Cardiac fibroblast (primary cell): ENCODE results near the gene EGFL7.

Experiments used
- DNase-seq, 2 donors: peaks; one replicate each; pipeline versions ENCODE4 v3.0.0 to v3.0.0-alpha.2; 2010; ENCODE audit warnings: low read depth in 2 of 2
- H3K4me3 ChIP-seq, 2 donors: replicated peaks in 1 of 2; 1 replicate in 1 of 2; 2 replicates in 1 of 2; pipeline ENCODE4 v1.5.1; 2011; ENCODE audit warnings: low read depth in 2 of 2, low read length in 2 of 2, mild to moderate bottlenecking in 2 of 2, moderate library complexity in 1 of 2
- TF ChIP-seq, protein P1 (sequence below): IDR thresholded peaks from one replicate; pipeline ENCODE4 v1.5.1; 2011; ENCODE audit warnings: low read depth, mild to moderate bottlenecking, low read length, inconsistent platforms

EGFL7 gene

DNA sequence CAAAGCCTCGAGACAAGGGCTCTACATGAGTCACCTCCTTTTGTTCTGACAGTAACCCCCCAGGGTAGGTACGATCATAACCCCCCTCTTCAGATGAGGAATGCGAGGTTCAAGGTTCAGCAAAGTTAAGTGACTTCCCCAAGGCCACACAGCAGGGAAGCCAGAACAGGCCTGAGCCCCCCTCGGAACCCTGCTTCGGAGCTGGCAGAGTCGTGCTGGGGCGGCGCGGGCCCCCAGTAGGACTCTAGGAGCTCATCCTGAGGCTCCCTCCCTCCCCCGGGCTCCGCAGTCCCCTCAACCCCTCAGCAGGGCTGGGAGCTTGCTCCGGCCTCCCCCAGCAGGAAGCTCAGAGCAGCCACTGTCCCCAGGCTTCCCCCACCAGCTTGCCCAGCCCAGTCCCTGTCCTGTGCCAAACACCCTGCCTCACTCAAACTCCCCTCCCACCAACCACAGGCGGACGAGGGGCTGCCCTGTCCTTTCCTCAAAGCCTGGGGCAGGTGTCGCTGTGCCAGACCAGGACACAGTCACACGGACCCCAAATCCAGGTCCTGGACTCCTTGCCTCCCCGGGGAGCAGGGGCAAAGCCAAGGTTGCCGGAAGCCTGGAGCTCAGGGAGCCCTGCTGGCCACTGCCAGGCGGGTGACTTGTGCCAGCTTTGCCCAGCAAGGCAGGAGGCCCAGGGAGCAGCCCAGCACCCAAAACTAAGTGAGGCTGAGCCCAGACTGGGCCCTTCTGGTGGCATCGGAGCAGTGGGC is 19.4 kb downstream of the EGFL7 start:
- no peak for DNase-seq
- TF ChIP-seq, protein P1, sequence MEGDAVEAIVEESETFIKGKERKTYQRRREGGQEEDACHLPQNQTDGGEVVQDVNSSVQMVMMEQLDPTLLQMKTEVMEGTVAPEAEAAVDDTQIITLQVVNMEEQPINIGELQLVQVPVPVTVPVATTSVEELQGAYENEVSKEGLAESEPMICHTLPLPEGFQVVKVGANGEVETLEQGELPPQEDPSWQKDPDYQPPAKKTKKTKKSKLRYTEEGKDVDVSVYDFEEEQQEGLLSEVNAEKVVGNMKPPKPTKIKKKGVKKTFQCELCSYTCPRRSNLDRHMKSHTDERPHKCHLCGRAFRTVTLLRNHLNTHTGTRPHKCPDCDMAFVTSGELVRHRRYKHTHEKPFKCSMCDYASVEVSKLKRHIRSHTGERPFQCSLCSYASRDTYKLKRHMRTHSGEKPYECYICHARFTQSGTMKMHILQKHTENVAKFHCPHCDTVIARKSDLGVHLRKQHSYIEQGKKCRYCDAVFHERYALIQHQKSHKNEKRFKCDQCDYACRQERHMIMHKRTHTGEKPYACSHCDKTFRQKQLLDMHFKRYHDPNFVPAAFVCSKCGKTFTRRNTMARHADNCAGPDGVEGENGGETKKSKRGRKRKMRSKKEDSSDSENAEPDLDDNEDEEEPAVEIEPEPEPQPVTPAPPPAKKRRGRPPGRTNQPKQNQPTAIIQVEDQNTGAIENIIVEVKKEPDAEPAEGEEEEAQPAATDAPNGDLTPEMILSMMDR: no peak
- no peak overlapping the region for H3K4me3 ChIP-seq

DNA sequence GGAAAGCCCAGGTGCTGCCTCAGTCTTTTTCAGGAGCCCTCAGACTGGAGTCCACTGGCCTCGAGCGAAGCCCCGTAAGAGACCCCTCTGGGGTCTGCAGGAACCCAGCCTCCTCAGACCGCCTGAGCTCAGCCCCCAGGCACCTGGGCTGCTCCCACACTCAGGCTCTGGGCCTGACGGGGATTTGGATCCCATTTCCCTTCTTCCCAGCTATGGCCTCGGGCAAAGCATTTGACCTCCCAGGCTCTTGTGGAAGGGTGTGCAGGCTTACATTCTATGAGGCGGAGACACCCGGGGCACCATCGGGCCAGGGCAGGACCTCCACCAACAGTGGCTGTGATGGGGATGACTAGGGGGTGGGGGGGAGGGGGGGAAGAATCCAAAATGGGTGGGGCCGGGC is 20.0 kb downstream of the EGFL7 start:
- no peak overlapping the region for H3K4me3 ChIP-seq
- no peak for DNase-seq
- TF ChIP-seq, protein P1: no peak

DNA sequence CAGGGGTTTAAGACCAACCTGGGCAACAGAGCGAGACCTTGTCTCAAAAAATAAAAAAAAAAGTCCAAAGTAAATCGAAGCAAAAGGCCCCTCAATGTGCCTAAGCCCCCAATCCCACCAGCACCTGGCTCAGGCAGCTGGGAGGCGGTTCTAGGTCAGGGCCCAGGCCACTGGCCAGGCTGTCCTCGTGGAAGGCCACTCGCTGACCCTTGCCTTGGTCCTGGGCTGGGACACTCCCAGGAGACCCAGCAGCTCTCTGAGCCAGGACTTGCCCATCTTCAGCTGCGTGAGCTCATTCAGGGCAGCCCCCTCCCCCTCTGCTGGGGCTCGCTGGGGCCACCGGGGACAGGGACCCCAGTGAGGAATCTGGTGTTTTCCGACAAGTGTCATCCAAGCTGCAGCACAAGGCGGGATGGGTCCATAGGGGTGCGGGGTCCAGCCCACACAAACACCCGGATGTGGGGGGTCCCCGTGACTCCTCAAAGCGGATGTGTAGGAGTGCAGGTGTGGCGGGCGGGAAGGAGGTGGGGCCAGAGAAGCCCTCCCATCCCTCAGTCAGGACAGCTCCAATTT is 20.5 kb downstream of the EGFL7 start:
- no peak overlapping the region for H3K4me3 ChIP-seq
- DNase-seq: no peak
- TF ChIP-seq, protein P1: no peak

DNA sequence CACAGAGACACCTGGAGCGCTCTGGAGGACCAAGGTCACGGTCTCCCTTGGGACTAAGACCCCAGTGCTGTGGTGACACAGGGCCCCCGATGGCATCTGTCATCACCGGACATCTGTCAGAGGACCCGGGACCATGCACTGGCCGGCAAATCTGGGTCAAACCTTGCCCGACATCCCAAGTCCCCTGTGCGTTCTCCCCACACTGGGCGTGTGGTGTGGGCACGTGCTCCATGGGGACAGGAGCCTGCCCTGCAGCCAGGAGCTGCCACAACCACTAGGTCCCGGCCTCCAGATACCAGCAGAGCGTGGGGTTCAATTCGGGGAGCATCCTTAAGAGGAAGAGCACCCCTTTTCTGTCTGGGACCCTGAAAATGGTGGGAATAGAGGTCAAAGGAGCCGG is 21.0 kb downstream of the EGFL7 start:
- no peak for DNase-seq
- TF ChIP-seq, protein P1: no peak
- no peak overlapping the region for H3K4me3 ChIP-seq

DNA sequence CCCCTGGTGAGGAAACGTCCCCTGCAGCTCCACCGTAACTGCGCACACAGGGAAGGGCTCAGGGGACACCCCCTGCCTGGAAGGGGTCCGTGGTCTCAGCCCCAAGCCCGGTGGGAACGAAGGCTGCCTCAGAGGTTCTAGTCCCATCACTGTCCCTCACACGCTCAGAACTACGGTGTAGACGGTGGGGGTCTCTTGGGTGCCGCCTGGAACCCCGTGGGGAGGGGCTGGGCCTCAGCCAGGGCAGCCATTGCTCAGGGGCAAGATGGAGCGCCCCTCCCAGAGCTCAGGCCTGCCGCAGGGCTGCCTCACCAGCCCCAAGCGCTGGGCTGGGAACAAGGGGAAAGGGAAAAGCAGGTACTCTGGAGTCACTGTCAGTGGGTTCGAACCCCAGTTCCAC is 21.6 kb downstream of the EGFL7 start:
- no peak for DNase-seq
- TF ChIP-seq, protein P1: no peak
- no peak overlapping the region for H3K4me3 ChIP-seq

DNA sequence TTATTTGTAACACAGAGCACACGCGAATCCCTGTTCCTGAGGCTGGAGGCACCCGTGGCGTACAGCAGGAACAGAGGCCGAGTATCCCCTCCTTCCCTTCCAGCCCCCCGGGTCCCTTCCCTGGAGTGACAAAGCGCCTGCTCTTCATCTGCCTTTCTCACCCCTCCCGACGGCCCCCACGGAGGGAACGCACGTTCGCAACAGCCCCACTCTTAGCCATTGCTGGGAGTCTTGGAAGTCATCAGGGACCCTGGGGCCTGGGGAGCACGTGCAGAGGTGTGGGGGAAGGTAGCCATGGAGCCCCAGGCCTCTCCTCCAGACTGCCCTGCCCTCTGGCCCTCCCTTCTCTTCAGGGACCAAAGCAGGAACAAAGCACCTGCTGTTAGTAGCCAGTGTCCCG is 22.1 kb downstream of the EGFL7 start:
- DNase-seq: no peak
- TF ChIP-seq, protein P1: no peak
- H3K4me3 ChIP-seq: no peak overlapping the region
